NCI-H146 (cell line): ENCODE results near the gene PDGFA.

Experiments used
- DNase-seq: peaks from one replicate; lab custom pipeline; 2025; lab: John Stamatoyannopoulos, UW

PDGFA gene

GRCh38 chr7:504221-505111 is 15.2 kb downstream of the PDGFA start:
- no peak for DNase-seq

- DNase-seq = no peak
These were observed 16.0 kb downstream of the PDGFA start for GRCh38 chr7:503575-504111.

GRCh38 chr7:502296-502695 is 17.4 kb downstream of the PDGFA start:
- DNase-seq = no peak

GRCh38 chr7:501526-501925 is 18.1 kb downstream of the PDGFA start:
- DNase-seq = no peak

GRCh38 chr7:500521-501420 is 18.9 kb downstream of the PDGFA start:
- no peak for DNase-seq

GRCh38 chr7:499853-500485 is 19.7 kb downstream of the PDGFA start:
- no peak for DNase-seq

- no peak for DNase-seq
These were observed 20.7 kb downstream of the PDGFA start for GRCh38 chr7:498678-499641.

- no peak for DNase-seq
These were observed 21.5 kb downstream of the PDGFA start for GRCh38 chr7:497946-498655.

GRCh38 chr7:497346-497745 is 22.3 kb downstream of the PDGFA start:
- DNase-seq = no peak

- no peak for DNase-seq
These were observed 22.9 kb downstream of the PDGFA start for GRCh38 chr7:496528-497295.

GRCh38 chr7:495761-496321 is 23.8 kb downstream of the PDGFA start:
- DNase-seq = no peak

- no peak for DNase-seq
These were observed 24.3 kb downstream of the PDGFA start for GRCh38 chr7:495326-495725.

- no peak for DNase-seq
These were observed 24.7 kb downstream of the PDGFA start for GRCh38 chr7:494906-495305.

GRCh38 chr7:494259-494687 is 25.4 kb downstream of the PDGFA start:
- DNase-seq = no peak

GRCh38 chr7:493661-494251 is 25.9 kb downstream of the PDGFA start:
- DNase-seq = no peak

GRCh38 chr7:492714-493065 is 27.0 kb downstream of the PDGFA start:
- no peak for DNase-seq

GRCh38 chr7:491958-492713 is 27.5 kb downstream of the PDGFA start:
- no peak for DNase-seq

- DNase-seq = no peak
These were observed 28.2 kb downstream of the PDGFA start for GRCh38 chr7:491292-491957.
